ENCODE measurements around the gene RACK1. TPM values are rescaled to one million over a fixed set of nuclear protein-coding genes. Genes with fewer than 3 reads are reported as not detected.
A peak's percentile ranks its signal among the peaks of the same experiment; 100 is the strongest.

Gene RACK1
- total and polyA plus RNA-seq, 2 of the 13 experiments (the other 11 are each of a cell fraction or from before 2014, with no cell fraction given), result 2,514 to 6,141 TPM

- TF ChIP-seq UBTF (CRISPR knock-in tag; IDR thresholded peaks at IDR 0.05) (peak; percentile 93), CBFB (CRISPR knock-in tag; IDR thresholded peaks at IDR 0.05) (peak; percentile 80), HNF4G (IDR thresholded peaks at IDR 0.05; ENCODE audit: borderline replicate concordance, low read depth, low read length) (no peak; the same call in 1 of the 2 replicates), HNF4G (CRISPR knock-in tag; IDR thresholded peaks at IDR 0.05; ENCODE audit: borderline replicate concordance, low read depth) (peak; percentile 64), ZNF670 (CRISPR knock-in tag; IDR thresholded peaks at IDR 0.05; ENCODE audit: borderline replicate concordance) (peak; percentile 35; the same call in 1 of the 2 replicates), ZBTB39 (CRISPR knock-in tag; IDR thresholded peaks at IDR 0.05) (0 out of 2 replicates have a peak, but pooled peaks have one; percentile 37), SOX13 (IDR thresholded peaks at IDR 0.05) (0 out of 2 replicates have a peak, but pooled peaks have one; percentile 26), SOX13 (CRISPR knock-in tag; conservative IDR thresholded peaks at IDR 0.05 in 1 of 2, IDR thresholded peaks at IDR 0.05 in 1 of 2) (peak in 1 of 2 experiments; percentile 13; a peak in 1 of 4 replicates), ZNF564 (CRISPR knock-in tag; IDR thresholded peaks at IDR 0.05) (no peak), ZNF275 (CRISPR knock-in tag; IDR thresholded peaks at IDR 0.05; ENCODE audit: borderline replicate concordance) (peak; percentile 63), ARID3A (IDR thresholded peaks at IDR 0.05; ENCODE audit: low read depth, low read length) (no peak), FOXA3 (CRISPR knock-in tag; IDR thresholded peaks at IDR 0.05) (peak; percentile 48), ZNF432 (CRISPR knock-in tag; IDR thresholded peaks at IDR 0.05; ENCODE audit: borderline replicate concordance) (no peak), GTF2F1 (IDR thresholded peaks at IDR 0.05; ENCODE audit: low read length) (no peak), YEATS4 (CRISPR knock-in tag; IDR thresholded peaks at IDR 0.05; ENCODE audit: borderline replicate concordance) (0 out of 2 replicates have a peak, but pooled peaks have one; percentile 26), TGIF2 (CRISPR knock-in tag; IDR thresholded peaks at IDR 0.05) (peak; percentile 48), ZFP36L1 (CRISPR knock-in tag; IDR thresholded peaks at IDR 0.05) (0 out of 2 replicates have a peak, but pooled peaks have one; percentile 60)
Observed at GRCh38 chr5:181221792-181222629, 21.7 kb downstream of the RACK1 start (continued).

All from HepG2 (cell line).